Psoas muscle (tissue), 8 donors: ENCODE measurements around the gene MED22. TPM values are rescaled to one million over a fixed set of nuclear protein-coding genes. Genes with fewer than 3 reads are reported as not detected.
"Not testable (repeated sequence)": the region's sequence is repeated elsewhere in the genome, so short reads cannot be mapped to it uniquely, and the experiment has no call there.

Experiments
- ATAC-seq, 4 donors: fragments of 200-7000 bp; cut with Tn5 transposase; one replicate each; pipeline ENCODE4 v1.9.1; 2020; ENCODE audit warnings: moderate library complexity in 3 of 4, mild to moderate bottlenecking in 2 of 4
- DNase-seq, 2 donors: peaks; one replicate each; pipeline ENCODE4 v3.0.0-alpha.2; 2020
- H3K27ac ChIP-seq: fragments of 200-600 bp; one replicate; pipeline ENCODE4 v1.8.0; 2022
- H3K27me3 ChIP-seq, 3 donors: fragments of 200-600 bp in 1 of 3; one replicate each; pipeline versions ENCODE4 v1.6.1 to v1.8.0; 2013 to 2022; ENCODE audit warnings: low read length in 2 of 3, mild to moderate bottlenecking in 2 of 3, moderate library complexity in 1 of 3; ENCODE audit not compliant: insufficient read depth in 3 of 3
- H3K36me3 ChIP-seq, 2 donors: fragments of 200-600 bp in 1 of 2; one replicate each; pipeline versions ENCODE4 v1.6.1 to v1.8.0; 2013 to 2022; ENCODE audit warnings: low read depth in 1 of 2, mild to moderate bottlenecking in 1 of 2, moderate library complexity in 1 of 2; ENCODE audit not compliant: insufficient read depth in 1 of 2
- H3K4me1 ChIP-seq: fragments of 200-600 bp; one replicate; pipeline ENCODE4 v1.8.0; 2022
- H3K4me3 ChIP-seq: fragments of 200-600 bp; one replicate; pipeline ENCODE4 v1.8.0; 2022; ENCODE audit warnings: mild to moderate bottlenecking
- H3K9me3 ChIP-seq: fragments of 200-600 bp; one replicate; pipeline ENCODE4 v1.8.0; 2022
- CTCF ChIP-seq: fragments of 200-600 bp; IDR thresholded peaks from one replicate; pipeline ENCODE4 v1.8.0; 2022; ENCODE audit warnings: antibody characterized with exemption
- WGBS, 3 donors: extraction: QIAGEN DNeasy Blood & Tissue Kit; methylation state at CpG; one replicate each; pipeline versions ENCODE4 v1.1.6 to v1.1.7; 2013; 5-methylcytosine and 5-hydroxymethylcytosine counted together
- intact Hi-C, 2 donors: fragments of 100-400 bp; cut with DNase I; formaldehyde crosslinking; loops; one replicate each; pipeline versions ENCODE4 v1.11.0 to v1.14.2; 2022
- polyA plus RNA-seq, 3 donors: library from polyadenylated mRNA; stranded (reverse); fragments of 200-250 nt; gene quantifications; one replicate each; pipeline ENCODE4 v1.2.3, GENCODE V29; 2013
- total RNA-seq, 4 donors: library from RNA; stranded (reverse); fragmentation: NEBNext Ultra II Directional in 2 of 4; extraction: Animal tissue kit (Norgen Biotek cat#: 25700) in 2 of 4; gene quantifications; one replicate each; pipeline versions ENCODE4 v1.2.1 to v1.2.4, GENCODE V29; 2021 to 2023
- donor health status: healthy with polysubstance abuse.
- donor health status: DM: no; HTN: no; CAD: no; lungs with moderate emphysema.
- donor health status: Bipolar disorder and iron deficiency.
- donor health status: healthy.
- donor health status: DM: yes; HTN: yes; CAD: no.
- donor health status: DM: no; HTN: no; CAD: no.
- donor health status: DM: no; HTN: no; CAD: no.
- donor health status: DM: yes; HTN: yes; CAD: no.

MED22 gene
- total and polyA plus RNA-seq, 7 donors = 7.5 to 43.5 (median 14.4) TPM

GRCh38 chr9:133303266-133304157, 44.4 kb downstream of the MED22 start:
- DNase-seq (no peak), ATAC-seq (no peak)
- Histone ChIP-seq H3K4me1 (no peaks in the 10 kb centered on the region), H3K27me3 (peaks cover 0 to 45% (median 8%) of the 10 kb centered on the region in 3 donors), H3K36me3 (no peaks in the 10 kb centered on the region), H3K27ac (no peak overlapping the region), H3K4me3 (no peak overlapping the region), H3K9me3 (no peaks in the 10 kb centered on the region)
- no peak for TF ChIP-seq CTCF
- intact Hi-C loops = no loop called here
- 58 to 63% (median 58%) methylated on average over 25 to 26 of the region's 26 CpGs for WGBS, 3 donors

- 81 to 82% (median 82%) methylated on average over 13 of the region's 13 CpGs for WGBS, 3 donors
- intact Hi-C loops = no loop called here
- no peak for TF ChIP-seq CTCF
- no peak for DNase-seq
- Histone ChIP-seq H3K4me1 (no peaks in the 10 kb centered on the region), H3K4me3 (no peak overlapping the region), H3K36me3 (no peaks in the 10 kb centered on the region), H3K9me3 (no peaks in the 10 kb centered on the region), H3K27ac (no peak overlapping the region), H3K27me3 (peaks cover 0 to 53% (median 8%) of the 10 kb centered on the region in 3 donors)
- ATAC-seq = no peak
Observed at GRCh38 chr9:133301253-133302230, 46.4 kb downstream of the MED22 start.

- H3K27ac ChIP-seq, H3K4me3 ChIP-seq, ATAC-seq, intact Hi-C loops, H3K9me3 ChIP-seq, H3K4me1 ChIP-seq, H3K36me3 ChIP-seq, DNase-seq: not testable (repeated sequence)
- H3K27me3 ChIP-seq = peaks cover 0 to 58% (median 8%) of the 10 kb centered on the region in 3 donors
- WGBS, 3 donors = 41 to 48% (median 47%) methylated on average over 15 to 16 of the region's 16 CpGs
Observed at GRCh38 chr9:133299996-133300395, 47.9 kb downstream of the MED22 start.

GRCh38 chr9:133294257-133294656, 53.7 kb downstream of the MED22 start:
- H3K27me3 ChIP-seq = peaks cover 0 to 59% (median 4%) of the 10 kb centered on the region in 3 donors
- H3K4me3 ChIP-seq = no peak overlapping the region
- no peaks in the 10 kb centered on the region for H3K4me1 ChIP-seq
- ATAC-seq = no peak
- H3K27ac ChIP-seq = no peak overlapping the region
- whole genome bisulfite sequencing, 3 donors = 55 to 76% (median 60%) methylated on average over 1 of the region's 1 CpG
- intact Hi-C loops = no loop called here
- H3K36me3 ChIP-seq = no peaks in the 10 kb centered on the region
- DNase-seq = no peak
- H3K9me3 ChIP-seq = peaks cover 6% of the 10 kb centered on the region
- TF ChIP-seq CTCF = no peak
